Neural progenitor cell (in vitro differentiated cells): ENCODE data around the gene LUZP2. TPM values are rescaled to one million over a fixed set of nuclear protein-coding genes. Genes with fewer than 3 reads are reported as not detected.

Experiments used
- DNase-seq: peaks from one replicate; pipeline ENCODE4 v3.0.0-alpha.2; 2016; ENCODE audit warnings: low spot score
- H2AFZ ChIP-seq: fragments of 200-600 bp; sonication (generic); replicated peaks from 2 replicates; pipeline ENCODE4 v1.6.1; 2016; ENCODE audit warnings: antibody characterized with exemption
- H3F3A ChIP-seq: fragments of 200-600 bp; sonication (generic); 2 replicates; pipeline ENCODE4 v1.6.1; 2016; ENCODE audit warnings: antibody characterized with exemption, low read depth
- H3K27ac ChIP-seq: fragments of 200-600 bp; sonication (generic); 2 replicates; pipeline ENCODE4 v1.5.1; 2016; ENCODE audit warnings: mild to moderate bottlenecking
- H3K27me3 ChIP-seq: fragments of 200-600 bp; sonication (generic); 2 replicates; pipeline ENCODE4 v1.6.1; 2016; ENCODE audit warnings: mild to moderate bottlenecking, moderate library complexity
- H3K36me3 ChIP-seq: fragments of 200-600 bp; sonication (generic); 2 replicates; pipeline ENCODE4 v1.5.1; 2016
- H3K4me1 ChIP-seq: fragments of 200-600 bp; sonication (generic); 2 replicates; pipeline ENCODE4 v1.6.1; 2016; ENCODE audit warnings: mixed run types
- H3K4me2 ChIP-seq: fragments of 200-600 bp; sonication (generic); 2 replicates; pipeline ENCODE4 v1.6.1; 2016
- H3K4me3 ChIP-seq: fragments of 200-600 bp; sonication (generic); 2 replicates; pipeline ENCODE4 v1.5.1; 2016
- H3K79me2 ChIP-seq: fragments of 200-600 bp; sonication (generic); 2 replicates; pipeline ENCODE4 v1.6.1; 2016; ENCODE audit warnings: low read depth
- H3K9ac ChIP-seq: fragments of 200-600 bp; sonication (generic); 2 replicates; pipeline ENCODE4 v1.6.1; 2016
- H3K9me3 ChIP-seq: fragments of 200-600 bp; sonication (generic); 2 replicates; pipeline ENCODE4 v1.5.1; 2016; ENCODE audit warnings: low read depth
- H4K20me1 ChIP-seq: fragments of 200-600 bp; sonication (generic); 2 replicates; pipeline ENCODE4 v1.6.1; 2016; ENCODE audit warnings: low read depth
- H3K27ac Mint-ChIP-seq: 3 replicates; pipeline ENCODE4 v1.8.0; 2021; ENCODE audit warnings: mixed read lengths
- H3K27me3 Mint-ChIP-seq: 2 replicates; pipeline ENCODE4 v1.8.0; 2022; ENCODE audit warnings: low read depth, mild to moderate bottlenecking, inconsistent platforms, moderate library complexity, mixed read lengths; ENCODE audit not compliant: insufficient read depth
- H3K36me3 Mint-ChIP-seq: 3 replicates; pipeline ENCODE4 v1.8.0; 2021; ENCODE audit warnings: mixed read lengths
- H3K4me1 Mint-ChIP-seq: 3 replicates; pipeline ENCODE4 v1.8.0; 2021; ENCODE audit warnings: mixed read lengths
- H3K4me3 Mint-ChIP-seq: 3 replicates; pipeline ENCODE4 v1.8.0; 2021; ENCODE audit warnings: mild to moderate bottlenecking, moderate library complexity, mixed read lengths
- H3K9me3 Mint-ChIP-seq: 3 replicates; pipeline ENCODE4 v1.8.0; 2020; ENCODE audit warnings: mixed read lengths
- CTCF ChIP-seq: fragments of 200-600 bp; sonication (generic); IDR thresholded peaks from 2 replicates; pipeline ENCODE4 v1.5.1; 2017; ENCODE audit warnings: antibody characterized with exemption, mild to moderate bottlenecking
- EZH2 ChIP-seq: fragments of 200-600 bp; sonication (generic); IDR thresholded peaks from 2 replicates; pipeline ENCODE4 v1.6.1; 2017; ENCODE audit warnings: antibody characterized with exemption, mild to moderate bottlenecking, moderate library complexity
- EZH2phosphoT487 ChIP-seq: fragments of 200-600 bp; sonication (generic); IDR thresholded peaks from 2 replicates; pipeline ENCODE4 v1.6.1; 2017; ENCODE audit warnings: antibody characterized with exemption
- total RNA-seq: library from RNA; depleted of rRNA; stranded (reverse); fragments of >200 nt; gene quantifications from 2 replicates; pipeline ENCODE4 v1.2.3, GENCODE V29; 2015; ENCODE audit warnings: low replicate concordance

The LUZP2 gene
- total RNA-seq, 1 donor from 2014 or later = 2.5 TPM

- Histone ChIP-seq H3K27ac (no peak overlapping the region), H3K79me2 (no peaks in the 10 kb centered on the region), H3K9ac (no peak overlapping the region), H3K27me3 (no peaks in the 10 kb centered on the region), H3K9me3 (no peaks in the 10 kb centered on the region), H3F3A (no peaks in the 10 kb centered on the region), H2AFZ (no peak overlapping the region), H3K4me3 (no peak overlapping the region), H3K36me3 (no peaks in the 10 kb centered on the region), H4K20me1 (no peaks in the 10 kb centered on the region), H3K4me2 (no peak overlapping the region), H3K4me1 (no peaks in the 10 kb centered on the region)
- Mint-ChIP-seq H3K27ac (no peak overlapping the region), H3K27me3 (no peaks in the 10 kb centered on the region), H3K4me1 (no peaks in the 10 kb centered on the region), H3K4me3 (no peak overlapping the region), H3K9me3 (no peaks in the 10 kb centered on the region), H3K36me3 (no peaks in the 10 kb centered on the region)
- DNase-seq = no peak
- TF ChIP-seq EZH2 (no peak), CTCF (no peak), EZH2phosphoT487 (no peak)
Measured at GRCh38 chr11:24755260-24755839, 258.5 kb downstream of the LUZP2 start.

DNA sequence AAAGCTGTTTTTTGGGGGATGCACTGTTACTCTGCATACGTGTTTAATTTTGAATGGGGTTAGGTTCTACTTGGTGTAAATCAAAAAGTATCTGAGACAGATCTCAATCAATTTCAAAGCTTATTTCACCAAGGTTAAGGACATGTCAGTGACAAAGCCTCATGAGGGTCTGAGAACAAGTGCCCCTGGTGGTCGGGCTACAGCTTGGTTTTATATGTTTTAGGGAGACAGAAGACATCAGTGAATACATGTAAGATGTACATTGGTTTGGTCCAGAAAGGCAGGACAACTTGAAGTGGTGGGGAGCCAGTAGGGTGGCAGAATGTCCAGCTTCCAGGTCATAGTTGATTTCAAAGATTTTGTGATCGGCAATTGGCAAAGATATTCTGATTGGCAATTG, 262.9 kb downstream of the LUZP2 start:
- H2AFZ ChIP-seq = no peak overlapping the region
- no peak overlapping the region for H3K27ac ChIP-seq
- Mint-ChIP-seq H3K27me3 (no peaks in the 10 kb centered on the region), H3K36me3 (no peaks in the 10 kb centered on the region), H3K4me1 (no peaks in the 10 kb centered on the region), H3K27ac (no peak overlapping the region), H3K9me3 (no peaks in the 10 kb centered on the region), H3K4me3 (no peak overlapping the region)
- no peaks in the 10 kb centered on the region for H3K27me3 ChIP-seq
- no peaks in the 10 kb centered on the region for H3K4me1 ChIP-seq
- H3K4me3 ChIP-seq = no peak overlapping the region
- H3K36me3 ChIP-seq = no peaks in the 10 kb centered on the region
- H3F3A ChIP-seq = no peaks in the 10 kb centered on the region
- H4K20me1 ChIP-seq = no peaks in the 10 kb centered on the region
- no peak for TF ChIP-seq EZH2phosphoT487
- TF ChIP-seq CTCF = no peak
- no peak for TF ChIP-seq EZH2
- no peak for DNase-seq
- H3K9me3 ChIP-seq = no peaks in the 10 kb centered on the region
- H3K79me2 ChIP-seq = no peaks in the 10 kb centered on the region
- no peak overlapping the region for H3K4me2 ChIP-seq
- no peak overlapping the region for H3K9ac ChIP-seq

- no peaks in the 10 kb centered on the region for H3K9me3 ChIP-seq
Measured at GRCh38 chr11:24760681-24761080, 263.8 kb downstream of the LUZP2 start.

More at GRCh38 chr11:24760681-24761080, 263.8 kb downstream of the LUZP2 start:
- Histone ChIP-seq H3K9ac (no peak overlapping the region), H3K27ac (no peak overlapping the region), H3K4me2 (no peak overlapping the region), H4K20me1 (no peaks in the 10 kb centered on the region), H3K27me3 (no peaks in the 10 kb centered on the region), H3K36me3 (no peaks in the 10 kb centered on the region), H3F3A (no peaks in the 10 kb centered on the region), H2AFZ (no peak overlapping the region), H3K4me3 (no peak overlapping the region), H3K79me2 (no peaks in the 10 kb centered on the region), H3K4me1 (no peaks in the 10 kb centered on the region)
- no peak for DNase-seq
- Mint-ChIP-seq H3K27ac (no peak overlapping the region), H3K4me3 (no peak overlapping the region), H3K27me3 (no peaks in the 10 kb centered on the region), H3K36me3 (no peaks in the 10 kb centered on the region), H3K9me3 (no peaks in the 10 kb centered on the region), H3K4me1 (no peaks in the 10 kb centered on the region)
- no peak for TF ChIP-seq EZH2phosphoT487
- TF ChIP-seq CTCF = no peak
- TF ChIP-seq EZH2 = no peak
